Stimulated activated naive B cell treated with anti-CD40 and anti-IgM and Interleukin-4, amounts not matched to agents 10 μg/mL and 1 μg/mL and 100 μg/mL, for 72 hours (primary cell): ENCODE measurements around the gene MUCL3.
"Not testable (repeated sequence)": the region's sequence is repeated elsewhere in the genome, so short reads cannot be mapped to it uniquely, and the experiment has no call there.

Experiments used
- ATAC-seq, 2 donors: fragments of 150-1000 bp; cut with Tn5 transposase; replicated peaks; 2 replicates each; pipeline ENCODE4 v1.10.0; 2021; ENCODE audit warnings: moderate library complexity in 1 of 2
- DNase-seq: peaks from one replicate; pipeline ENCODE4 v3.0.0; 2021
- H3K27ac Mint-ChIP-seq: one replicate; pipeline ENCODE4 v1.8.0; 2022; ENCODE audit warnings: mild to moderate bottlenecking, mixed read lengths
- H3K27me3 Mint-ChIP-seq, 2 donors: one replicate each; pipeline ENCODE4 v1.8.0; 2022; ENCODE audit warnings: mixed read lengths in 2 of 2
- H3K36me3 Mint-ChIP-seq, 2 donors: one replicate each; pipeline ENCODE4 v1.8.0; 2022; ENCODE audit warnings: mixed read lengths in 2 of 2, mild to moderate bottlenecking in 1 of 2
- H3K4me1 Mint-ChIP-seq, 2 donors: one replicate each; pipeline ENCODE4 v1.8.0; 2022; ENCODE audit warnings: mixed read lengths in 2 of 2, mild to moderate bottlenecking in 1 of 2
- H3K4me3 Mint-ChIP-seq, 2 donors: one replicate each; pipeline ENCODE4 v1.8.0; 2022; ENCODE audit warnings: mild to moderate bottlenecking in 2 of 2, mixed read lengths in 2 of 2, moderate library complexity in 1 of 2
- H3K9me3 Mint-ChIP-seq, 2 donors: one replicate each; pipeline ENCODE4 v1.8.0; 2022; ENCODE audit warnings: mixed read lengths in 2 of 2, mild to moderate bottlenecking in 1 of 2

The MUCL3 gene

GRCh38 chr6:30965140-30965601 is 24.4 kb downstream of the MUCL3 start:
- peaks cover 24 to 36% of the 10 kb centered on the region in 2 donors for H3K27me3 Mint-ChIP-seq
- H3K36me3 Mint-ChIP-seq: no peaks in the 10 kb centered on the region
- no peak overlapping the region for H3K4me3 Mint-ChIP-seq
- peaks cover 2 to 3% of the 10 kb centered on the region in 2 donors for H3K9me3 Mint-ChIP-seq
- ATAC-seq (peak in 1 of 2 donors; percentile 23), DNase-seq (no peak)
- peaks cover 6 to 8% of the 10 kb centered on the region in 2 donors for H3K4me1 Mint-ChIP-seq
- no peak overlapping the region for H3K27ac Mint-ChIP-seq

DNA sequence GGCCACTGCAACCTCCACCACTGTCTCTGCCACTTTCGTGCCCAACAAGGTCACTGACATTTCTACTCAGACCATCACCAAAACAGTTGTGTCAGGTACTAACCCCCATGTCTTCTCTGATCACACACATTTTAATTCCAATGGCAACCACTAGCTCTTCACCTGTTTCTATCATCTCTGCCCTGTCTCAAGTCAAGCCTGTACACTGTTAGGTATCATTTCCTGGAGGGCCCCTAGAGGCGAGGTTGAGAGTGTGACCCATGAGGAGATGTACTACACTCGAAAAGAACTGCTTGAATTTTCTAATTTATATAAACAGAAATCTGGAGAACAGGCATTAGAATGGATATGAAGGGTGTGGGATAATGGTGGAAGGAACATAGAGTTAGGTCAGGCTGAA is 25.4 kb downstream of the MUCL3 start:
- ATAC-seq (no peak), DNase-seq (no peak)
- no peaks in the 10 kb centered on the region for H3K36me3 Mint-ChIP-seq
- peaks cover 24 to 33% of the 10 kb centered on the region in 2 donors for H3K27me3 Mint-ChIP-seq
- no peak overlapping the region for H3K4me3 Mint-ChIP-seq
- H3K9me3 Mint-ChIP-seq: peaks cover 2 to 3% of the 10 kb centered on the region in 2 donors
- peaks cover 6 to 8% of the 10 kb centered on the region in 2 donors for H3K4me1 Mint-ChIP-seq
- H3K27ac Mint-ChIP-seq: no peak overlapping the region

DNA sequence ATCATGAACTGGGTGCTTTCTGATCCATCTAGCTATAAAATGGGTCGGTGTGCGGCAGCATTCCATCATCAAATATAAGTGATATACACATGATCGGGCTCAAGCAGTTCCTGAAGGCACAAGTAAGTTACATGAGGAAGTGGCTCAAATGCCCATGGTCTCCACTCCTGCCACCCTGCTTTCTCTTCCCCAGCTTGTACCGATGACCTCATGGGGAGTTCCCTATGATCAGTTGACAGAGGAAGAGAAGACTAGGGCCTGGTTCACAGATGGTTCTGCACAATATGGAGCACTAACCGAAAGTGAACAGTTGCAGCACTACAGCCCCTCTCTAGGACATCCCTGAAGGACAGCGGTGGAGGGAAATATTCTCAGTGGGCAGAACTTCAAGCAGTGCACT is 28.4 kb downstream of the MUCL3 start:
- ATAC-seq (peak; percentile 57 to 60), DNase-seq (peak; percentile 17)
- H3K4me3 Mint-ChIP-seq, H3K9me3 Mint-ChIP-seq, H3K36me3 Mint-ChIP-seq, H3K4me1 Mint-ChIP-seq: not testable (repeated sequence)
- peaks cover 36 to 42% of the 10 kb centered on the region in 2 donors for H3K27me3 Mint-ChIP-seq
- peak overlapping the region; percentile 60 for H3K27ac Mint-ChIP-seq

DNA sequence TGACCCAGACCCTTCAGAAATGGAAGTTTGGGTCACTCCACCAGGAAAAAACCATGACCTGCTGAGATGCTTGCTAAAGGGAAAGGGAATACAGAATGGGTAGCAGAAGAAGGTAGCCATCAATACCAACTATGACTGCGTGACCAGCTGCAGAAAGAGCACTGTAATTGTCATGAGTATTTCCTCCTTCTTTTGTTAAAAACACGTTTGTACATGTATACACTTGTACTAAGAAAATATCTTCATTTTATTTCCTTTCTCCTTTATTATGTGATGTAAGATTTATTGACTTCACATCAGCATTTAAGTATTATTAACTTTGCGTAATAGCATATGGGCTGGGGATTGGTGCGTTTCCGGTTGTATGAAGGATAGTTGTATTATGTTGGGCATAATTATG is 30.2 kb downstream of the MUCL3 start:
- Mint-ChIP-seq H3K9me3 (peaks cover 2 to 3% of the 10 kb centered on the region in 2 donors), H3K27ac (no peak overlapping the region), H3K4me3 (no peak overlapping the region), H3K27me3 (peaks cover 21 to 25% of the 10 kb centered on the region in 2 donors), H3K4me1 (peaks cover 6 to 8% of the 10 kb centered on the region in 2 donors), H3K36me3 (no peaks in the 10 kb centered on the region)
- DNase-seq: no peak
- no peak for ATAC-seq

DNA sequence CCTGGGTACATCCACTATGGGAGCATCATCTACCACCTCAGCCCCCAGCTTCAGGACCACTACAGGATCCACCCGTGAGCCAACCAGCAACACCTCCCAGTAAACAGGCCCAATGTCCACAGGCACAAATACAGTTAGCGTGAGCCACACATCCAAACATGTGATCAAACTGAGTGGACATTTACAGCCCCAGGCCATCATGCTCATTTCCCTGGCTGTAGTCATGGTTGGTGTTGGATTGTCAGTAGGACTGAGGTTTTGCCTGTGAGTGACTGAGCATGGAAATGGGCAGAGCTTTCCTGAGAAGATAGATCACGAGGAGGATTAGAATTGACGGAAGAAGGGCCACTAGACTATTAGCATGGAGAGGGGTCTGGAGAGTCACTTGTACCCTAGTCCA is 32.0 kb downstream of the MUCL3 start:
- ATAC-seq (no peak), DNase-seq (no peak)
- Mint-ChIP-seq H3K9me3 (peaks cover 2 to 3% of the 10 kb centered on the region in 2 donors), H3K27ac (no peak overlapping the region), H3K36me3 (no peaks in the 10 kb centered on the region), H3K27me3 (peaks cover 18 to 22% of the 10 kb centered on the region in 2 donors), H3K4me3 (no peak overlapping the region), H3K4me1 (peaks cover 6 to 8% of the 10 kb centered on the region in 2 donors)

DNA sequence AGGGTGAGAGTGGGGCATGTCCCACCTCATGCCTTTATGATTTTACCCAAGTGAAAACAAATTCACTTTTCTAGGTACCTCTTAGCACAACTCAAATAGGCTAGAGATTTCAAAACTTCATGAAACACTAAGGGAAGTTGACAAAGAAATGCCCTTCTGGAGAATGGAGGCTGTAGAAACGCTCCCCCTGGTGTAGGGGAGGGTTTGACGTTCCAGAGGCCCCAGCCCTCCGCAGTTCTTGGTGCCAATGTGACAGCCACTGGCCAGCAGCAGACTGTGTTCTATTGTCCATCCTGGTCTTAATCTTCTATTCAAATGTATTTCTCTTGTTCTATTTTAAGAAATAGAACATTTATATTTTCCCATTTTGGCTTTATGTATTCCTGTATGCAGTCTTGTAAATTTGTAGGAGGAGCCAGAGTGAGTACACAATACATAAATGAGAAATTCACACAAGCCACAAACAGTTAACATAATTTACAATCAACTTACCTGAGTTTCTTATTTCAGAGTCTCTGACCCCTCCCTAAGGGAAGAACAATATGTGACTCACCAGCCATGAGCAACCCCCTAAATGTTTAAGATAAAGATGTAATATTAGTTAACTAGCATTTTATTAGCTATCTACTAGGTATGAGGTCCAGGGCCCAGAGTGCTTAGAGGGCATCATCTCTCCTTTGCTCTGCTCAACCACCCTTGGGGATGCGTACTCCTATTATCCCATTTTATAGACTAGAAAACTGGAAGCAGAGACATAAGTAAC is 33.9 kb downstream of the MUCL3 start:
- Mint-ChIP-seq H3K27me3 (peaks cover 23 to 27% of the 10 kb centered on the region in 2 donors), H3K9me3 (no peaks in the 10 kb centered on the region), H3K36me3 (no peaks in the 10 kb centered on the region), H3K4me3 (no peak overlapping the region), H3K27ac (no peak overlapping the region), H3K4me1 (no peaks in the 10 kb centered on the region)
- ATAC-seq (no peak), DNase-seq (no peak)

DNA sequence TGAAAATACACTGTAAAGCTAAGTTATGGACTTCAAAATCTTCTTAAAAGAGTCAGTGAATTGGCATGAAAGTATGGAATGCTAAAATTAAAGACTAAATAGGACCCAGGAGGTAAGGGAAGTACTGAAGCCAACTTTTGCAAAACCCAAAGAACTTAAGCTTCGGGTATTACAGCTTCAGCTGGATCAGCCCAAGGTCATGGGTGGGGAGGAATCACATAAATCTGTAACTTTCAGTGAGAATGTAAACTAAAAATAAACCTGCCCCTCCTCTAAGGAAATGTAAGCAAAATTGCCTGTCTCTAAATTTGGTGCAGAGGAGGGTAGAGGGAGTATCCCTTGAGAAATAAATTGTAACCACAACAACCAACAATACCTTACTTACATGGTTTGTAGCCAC is 38.4 kb downstream of the MUCL3 start:
- Mint-ChIP-seq H3K9me3 (no peaks in the 10 kb centered on the region), H3K36me3 (no peaks in the 10 kb centered on the region), H3K4me1 (no peaks in the 10 kb centered on the region), H3K27me3 (peaks cover 33 to 38% of the 10 kb centered on the region in 2 donors), H3K4me3 (no peak overlapping the region), H3K27ac (no peak overlapping the region)
- ATAC-seq: no peak
- DNase-seq: no peak

DNA sequence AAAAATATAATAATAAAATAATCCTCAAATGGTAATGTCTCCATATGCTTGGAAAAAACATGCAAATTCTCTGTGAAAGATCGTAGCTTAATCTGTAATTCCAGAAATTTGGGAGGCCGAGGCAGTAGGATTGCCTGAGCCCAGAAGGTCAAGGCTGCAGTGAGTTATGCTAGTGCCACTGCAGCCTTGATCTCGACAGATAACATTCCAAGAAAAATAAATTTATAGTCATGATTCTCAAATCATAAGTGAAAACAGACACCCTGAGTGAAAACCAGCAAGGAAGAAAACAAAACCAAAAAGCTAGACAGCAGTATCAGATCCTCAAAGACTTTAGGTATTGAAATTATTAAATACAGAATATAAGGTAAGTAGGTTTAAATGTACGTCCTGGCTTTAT is 38.9 kb downstream of the MUCL3 start:
- ATAC-seq (no peak), DNase-seq (no peak)
- Mint-ChIP-seq H3K27me3 (peaks cover 33 to 40% of the 10 kb centered on the region in 2 donors), H3K9me3 (no peaks in the 10 kb centered on the region), H3K27ac (no peak overlapping the region), H3K4me3 (no peak overlapping the region), H3K36me3 (no peaks in the 10 kb centered on the region), H3K4me1 (no peaks in the 10 kb centered on the region)

DNA sequence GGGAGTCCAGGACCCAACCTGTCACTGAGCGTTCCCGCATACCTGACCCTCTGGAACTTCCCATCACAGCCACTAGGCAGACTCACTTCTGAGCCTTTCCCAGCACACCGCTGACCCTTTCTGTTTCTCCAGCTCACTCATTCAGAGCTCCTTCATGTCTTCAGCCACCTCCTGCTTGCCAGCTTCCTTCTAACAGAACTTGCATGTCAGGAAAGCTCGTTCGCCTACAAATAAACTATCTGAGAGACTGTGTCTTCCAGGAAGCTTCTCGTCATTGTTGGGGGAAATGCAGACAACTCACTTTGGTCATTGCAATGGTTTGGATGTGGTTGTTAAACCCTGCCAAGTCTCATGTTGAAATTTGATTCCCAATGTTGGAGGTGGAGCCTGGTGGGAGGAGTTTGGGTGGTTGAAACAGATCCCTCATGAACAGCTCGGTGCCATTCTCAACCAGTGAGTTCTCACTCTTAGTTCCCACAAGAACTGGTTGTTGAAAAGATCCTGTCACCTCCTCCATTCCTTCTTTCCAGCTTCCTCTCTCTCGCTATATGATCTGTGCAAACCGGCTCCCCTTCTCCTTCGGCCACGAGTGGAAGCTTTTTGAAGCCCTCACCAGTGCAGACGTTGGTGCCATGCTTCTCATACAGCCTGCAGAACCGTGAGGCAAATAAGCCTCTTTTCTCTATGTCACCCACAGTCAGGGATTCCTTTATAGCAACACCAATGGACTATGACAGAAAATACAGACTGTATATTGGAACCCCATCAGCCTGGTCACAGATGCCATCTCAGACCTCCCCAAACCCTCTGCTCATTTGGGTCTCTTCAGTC is 41.4 kb downstream of the MUCL3 start:
- H3K9me3 Mint-ChIP-seq: no peaks in the 10 kb centered on the region
- peaks cover 50 to 52% of the 10 kb centered on the region in 2 donors for H3K27me3 Mint-ChIP-seq
- ATAC-seq: no peak
- DNase-seq: no peak
- H3K27ac Mint-ChIP-seq: no peak overlapping the region
- H3K4me3 Mint-ChIP-seq: no peak overlapping the region
- no peaks in the 10 kb centered on the region for H3K4me1 Mint-ChIP-seq
- H3K36me3 Mint-ChIP-seq: no peaks in the 10 kb centered on the region

DNA sequence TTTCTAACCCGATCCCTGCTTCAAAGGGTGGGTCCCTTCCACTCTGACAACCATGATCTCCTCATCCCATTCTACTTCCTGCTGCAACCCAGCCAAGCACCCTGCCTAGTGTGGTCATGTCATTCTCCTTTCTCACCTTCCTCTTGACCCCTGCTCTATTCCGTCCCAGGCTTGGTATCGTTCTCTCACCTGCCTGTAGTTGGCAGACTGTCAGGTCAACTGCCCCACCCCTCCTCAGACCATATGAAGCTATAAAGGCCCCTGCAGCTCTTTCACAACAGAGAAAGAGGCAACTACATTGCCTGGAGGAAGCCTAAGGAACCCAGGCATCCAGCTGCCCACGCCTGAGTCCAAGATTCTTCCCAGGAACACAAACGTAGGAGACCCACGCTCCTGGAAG is 42.7 kb downstream of the MUCL3 start, which contains the start of gene MUC21:
MUC21 (plus strand) TSS at position 280 of the 400 bp plus-strand sequence. CDS start 241 bp downstream, outside the sequence.
- no peaks in the 10 kb centered on the region for H3K9me3 Mint-ChIP-seq
- no peaks in the 10 kb centered on the region for H3K4me1 Mint-ChIP-seq
- no peak for ATAC-seq
- H3K36me3 Mint-ChIP-seq: no peaks in the 10 kb centered on the region
- peaks cover 50 to 52% of the 10 kb centered on the region in 2 donors for H3K27me3 Mint-ChIP-seq
- no peak within 1 kb of the TSS for H3K4me3 Mint-ChIP-seq
- H3K27ac Mint-ChIP-seq: no peak within 1 kb of the TSS
- no peak for DNase-seq

- ATAC-seq: no peak
- no peaks in the 10 kb centered on the region for H3K9me3 Mint-ChIP-seq
- DNase-seq: no peak
- no peak overlapping the region for H3K27ac Mint-ChIP-seq
- H3K4me1 Mint-ChIP-seq: peaks cover 4 to 6% of the 10 kb centered on the region in 2 donors
- no peaks in the 10 kb centered on the region for H3K36me3 Mint-ChIP-seq
- no peak overlapping the region for H3K4me3 Mint-ChIP-seq
- H3K27me3 Mint-ChIP-seq: peaks cover 50 to 52% of the 10 kb centered on the region in 2 donors
These were observed 44.7 kb downstream of the MUCL3 start for GRCh38 chr6:30985490-30985889.

DNA sequence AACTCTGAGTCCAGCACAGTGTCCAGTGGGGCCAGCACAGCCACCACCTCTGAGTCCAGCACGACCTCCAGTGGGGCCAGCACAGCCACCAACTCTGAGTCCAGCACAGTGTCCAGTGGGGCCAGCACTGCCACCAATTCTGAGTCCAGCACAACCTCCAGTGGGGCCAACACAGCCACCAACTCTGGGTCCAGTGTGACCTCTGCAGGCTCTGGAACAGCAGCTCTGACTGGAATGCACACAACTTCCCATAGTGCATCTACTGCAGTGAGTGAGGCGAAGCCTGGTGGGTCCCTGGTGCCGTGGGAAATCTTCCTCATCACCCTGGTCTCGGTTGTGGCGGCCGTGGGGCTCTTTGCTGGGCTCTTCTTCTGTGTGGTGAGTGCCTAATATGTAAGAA is 46.5 kb downstream of the MUCL3 start:
- Mint-ChIP-seq H3K27me3 (peaks cover 40% of the 10 kb centered on the region in 2 donors), H3K9me3 (no peaks in the 10 kb centered on the region), H3K4me1 (peaks cover 4 to 10% of the 10 kb centered on the region in 2 donors), H3K4me3 (no peak overlapping the region), H3K36me3 (no peaks in the 10 kb centered on the region), H3K27ac (no peak overlapping the region)
- DNase-seq (no peak), ATAC-seq (no peak)

GRCh38 chr6:30988209-30988825 is 47.5 kb downstream of the MUCL3 start:
- peaks cover 30% of the 10 kb centered on the region in 2 donors for H3K27me3 Mint-ChIP-seq
- DNase-seq: no peak
- H3K4me3 Mint-ChIP-seq: no peak overlapping the region
- no peaks in the 10 kb centered on the region for H3K9me3 Mint-ChIP-seq
- H3K4me1 Mint-ChIP-seq: peaks cover 4 to 10% of the 10 kb centered on the region in 2 donors
- no peak for ATAC-seq
- H3K36me3 Mint-ChIP-seq: no peaks in the 10 kb centered on the region
- no peak overlapping the region for H3K27ac Mint-ChIP-seq

DNA sequence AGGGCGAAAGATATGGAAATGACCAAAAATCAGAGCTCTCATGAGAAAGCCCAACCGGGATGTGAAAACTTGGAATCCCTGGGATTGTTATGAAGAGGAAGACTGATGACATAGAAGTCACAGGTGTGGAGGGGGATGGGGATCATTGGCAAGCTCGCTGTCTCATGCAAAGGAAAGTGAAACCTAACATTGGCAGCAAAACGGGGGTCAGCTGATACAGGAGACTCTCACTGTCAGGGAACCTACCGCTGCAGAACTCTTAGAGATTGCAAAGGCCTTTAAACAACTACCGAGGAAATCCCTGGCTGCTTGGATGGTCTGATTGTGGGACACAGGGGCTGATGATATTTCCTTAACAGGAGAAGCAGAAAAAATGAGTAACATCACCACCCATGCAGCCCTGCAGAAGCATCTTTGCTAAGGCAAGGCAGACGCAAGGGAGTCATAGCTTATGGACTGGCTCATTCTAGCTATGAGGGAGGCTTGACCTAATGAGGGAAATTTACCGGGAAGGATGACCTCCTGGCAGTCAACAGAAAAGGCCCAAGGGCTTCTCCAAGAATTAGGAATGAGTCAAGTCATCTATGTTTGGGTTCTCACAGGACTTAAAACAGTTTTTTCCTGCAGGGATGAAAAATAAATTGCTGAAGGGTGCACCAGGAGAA is 49.8 kb downstream of the MUCL3 start:
- Mint-ChIP-seq H3K36me3 (no peaks in the 10 kb centered on the region), H3K4me1 (peaks cover 4 to 10% of the 10 kb centered on the region in 2 donors), H3K4me3 (no peak overlapping the region), H3K9me3 (no peaks in the 10 kb centered on the region), H3K27ac (no peak overlapping the region), H3K27me3 (peaks cover 14 to 18% of the 10 kb centered on the region in 2 donors)
- DNase-seq (no peak), ATAC-seq (peak in 1 of 2 donors; percentile 29)
